GM19452 (cell line): Measurements from ENCODE around the gene KLRC3.
"Not testable (repeated sequence)": the region's sequence is repeated elsewhere in the genome, so short reads cannot be mapped to it uniquely, and the experiment has no call there.

Experiments used
- ATAC-seq: cut with Tn5 transposase; IDR thresholded peaks from one replicate; pipeline ENCODE4 v1.9.1; 2021; ENCODE audit not compliant: unreplicated experiment

The KLRC3 gene

DNA sequence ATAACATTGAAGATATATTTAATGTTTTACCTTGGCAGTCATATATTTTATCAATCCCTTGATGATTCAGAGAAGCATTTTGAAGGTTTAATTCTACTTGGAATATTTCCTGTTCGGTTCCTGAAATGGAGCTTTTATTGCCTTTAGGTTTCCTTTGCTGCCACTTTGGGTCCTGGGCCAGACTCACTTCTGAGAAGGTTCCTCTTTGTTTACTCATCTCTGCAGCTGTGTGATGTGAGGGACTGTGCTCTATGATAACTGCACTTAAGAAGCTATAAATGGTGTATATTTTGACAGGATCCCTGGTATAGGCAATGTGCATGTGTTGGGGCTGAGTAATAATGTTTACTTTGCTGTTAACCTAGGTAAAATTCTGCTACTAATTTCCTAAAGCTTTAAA lies at the start of gene KLRC3:
Gene KLRC3 (minus strand): TSS at position 262 of the 400 bp plus-strand sequence. CDS start 45 bp downstream, at position 217.
- ATAC-seq: not testable (repeated sequence)

DNA sequence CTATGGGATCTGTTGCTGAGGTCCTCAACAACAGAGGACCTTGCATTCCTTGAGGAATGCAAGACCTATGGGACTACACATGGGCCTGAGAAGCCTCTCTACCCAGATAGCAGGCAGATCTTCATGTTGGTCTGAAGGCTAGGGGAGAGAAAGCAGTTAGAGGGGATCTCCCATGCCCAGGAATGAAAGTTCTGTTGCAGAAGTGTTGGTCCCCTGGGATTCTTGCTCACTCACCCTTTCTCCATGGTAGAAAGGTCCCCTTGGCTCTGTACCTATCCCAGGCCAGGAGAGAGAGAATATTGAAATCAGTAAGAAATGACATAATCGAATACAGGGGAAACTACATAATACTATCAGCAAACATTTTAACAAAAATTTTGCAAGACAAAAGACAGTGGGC lies 49.3 kb upstream of the KLRC3 start:
- ATAC-seq: no peak

DNA sequence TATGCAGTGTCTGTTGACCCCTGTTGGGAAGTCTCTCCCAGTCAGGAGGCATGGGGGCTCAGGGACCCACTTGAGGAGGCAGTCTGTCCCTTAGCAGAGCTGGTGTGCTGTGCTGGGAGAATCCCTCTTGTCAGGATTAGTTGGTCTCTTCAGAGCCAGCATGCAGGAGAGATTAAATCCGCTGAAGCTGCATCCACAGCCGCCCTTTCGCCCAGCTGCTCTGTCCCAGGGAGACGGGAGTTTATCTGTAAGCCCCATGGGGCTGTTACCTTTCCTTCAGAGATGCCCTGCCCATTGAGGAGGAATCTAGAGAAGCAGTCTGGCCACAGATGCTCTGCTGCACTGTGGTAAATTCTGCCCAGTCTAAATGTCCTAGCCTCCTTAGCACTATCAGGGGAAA lies 45.9 kb upstream of the KLRC3 start:
- ATAC-seq: no peak

DNA sequence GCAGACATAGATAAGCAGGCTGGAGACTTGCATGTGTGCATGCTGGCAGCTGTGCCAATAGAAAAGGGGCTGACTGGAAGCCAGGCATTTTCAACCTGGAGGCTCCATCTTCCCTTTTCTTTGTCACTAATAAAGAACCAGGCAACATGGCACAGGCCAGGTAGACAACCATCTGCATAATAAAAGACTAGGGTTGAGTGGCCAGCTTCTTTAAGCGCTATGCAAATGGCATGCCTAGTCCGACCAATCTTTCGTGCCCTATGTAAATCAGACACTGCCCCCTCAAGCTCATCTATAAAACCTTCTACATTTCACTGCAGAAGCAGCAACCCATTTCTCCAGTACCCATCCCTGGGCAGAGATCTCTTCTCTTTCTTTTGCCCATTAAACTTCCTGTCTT lies 37.4 kb upstream of the KLRC3 start:
- ATAC-seq: no peak

DNA sequence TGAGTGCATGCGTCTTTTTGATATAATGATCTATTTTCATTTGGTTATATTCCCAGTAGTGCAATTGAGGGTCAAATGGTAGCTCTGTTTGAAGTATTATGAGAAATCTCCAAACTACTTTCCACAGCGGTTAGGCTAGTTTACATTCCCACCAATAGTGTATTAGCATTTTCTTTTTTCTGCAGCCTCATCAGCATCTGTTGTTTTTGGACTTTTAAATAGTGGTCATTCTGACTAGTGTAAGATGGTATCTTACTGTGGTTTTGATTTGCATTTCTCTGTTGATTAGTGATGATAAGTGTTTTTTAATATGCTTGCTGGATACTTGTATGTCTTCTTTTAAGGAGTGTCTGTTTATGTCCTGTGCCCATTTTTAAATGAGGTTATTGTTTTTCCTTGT lies 36.5 kb upstream of the KLRC3 start:
- ATAC-seq: no peak

DNA sequence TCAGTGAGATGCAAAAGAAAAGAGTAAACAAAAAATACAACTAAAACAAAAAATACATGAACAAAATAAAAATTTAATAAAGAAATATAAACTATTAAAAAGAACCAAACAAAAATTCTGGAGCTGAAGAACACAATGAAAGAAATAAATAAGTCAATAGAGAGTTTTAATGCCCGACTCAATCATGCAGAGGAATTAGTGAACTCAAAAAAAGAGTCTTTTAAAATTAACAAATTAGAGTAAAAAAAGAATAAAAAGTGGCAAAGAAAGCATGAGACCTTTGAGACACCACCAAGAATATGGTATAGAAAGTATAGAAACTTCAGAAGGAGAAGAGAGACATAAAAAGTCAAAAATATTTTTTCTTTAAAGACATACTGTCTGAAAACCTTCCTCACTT lies 35.4 kb upstream of the KLRC3 start:
- no peak for ATAC-seq

DNA sequence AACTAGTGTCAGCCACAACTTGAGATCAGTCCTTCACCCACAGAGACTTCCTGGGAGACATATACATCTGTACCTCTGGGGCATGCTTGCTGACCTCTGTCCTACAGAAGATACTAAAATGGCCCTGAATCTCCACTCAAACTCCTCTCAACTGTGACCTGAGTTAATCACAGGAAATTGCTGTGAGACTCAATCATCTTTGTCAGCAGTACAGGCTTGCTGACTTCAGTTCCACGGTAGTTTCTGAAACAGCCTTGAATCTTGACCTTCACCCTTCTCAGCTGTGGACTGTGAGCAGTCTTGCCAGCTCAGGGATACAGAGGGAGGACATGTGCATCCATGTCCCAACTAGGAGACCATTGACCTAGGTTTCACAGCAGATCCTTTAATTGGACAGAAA lies 34.1 kb upstream of the KLRC3 start:
- ATAC-seq: no peak

DNA sequence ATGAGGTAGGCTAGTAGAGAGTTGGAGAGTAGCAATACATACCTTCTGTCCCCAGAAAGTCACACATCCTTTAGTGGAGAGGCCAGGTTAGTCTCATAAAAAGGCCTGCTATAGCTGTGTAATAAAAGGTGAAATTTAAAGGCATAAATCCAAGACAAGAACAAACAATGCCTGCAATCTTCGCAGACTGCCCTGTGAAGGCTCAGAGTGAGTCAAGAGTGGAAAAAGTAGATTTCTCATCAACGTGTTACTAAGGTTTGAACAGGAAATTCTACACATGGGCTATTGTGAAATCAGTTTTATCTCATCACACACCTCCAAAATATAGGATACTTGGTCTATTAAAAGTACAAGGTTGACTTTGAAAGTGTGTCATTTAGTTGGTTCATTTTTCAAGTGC lies 32.8 kb upstream of the KLRC3 start, which contains the start of gene KLRC1:
Gene KLRC1 (minus strand): TSS at position 222 of the 400 bp plus-strand sequence. CDS start 2,221 bp downstream, outside the sequence.
- ATAC-seq: no peak

DNA sequence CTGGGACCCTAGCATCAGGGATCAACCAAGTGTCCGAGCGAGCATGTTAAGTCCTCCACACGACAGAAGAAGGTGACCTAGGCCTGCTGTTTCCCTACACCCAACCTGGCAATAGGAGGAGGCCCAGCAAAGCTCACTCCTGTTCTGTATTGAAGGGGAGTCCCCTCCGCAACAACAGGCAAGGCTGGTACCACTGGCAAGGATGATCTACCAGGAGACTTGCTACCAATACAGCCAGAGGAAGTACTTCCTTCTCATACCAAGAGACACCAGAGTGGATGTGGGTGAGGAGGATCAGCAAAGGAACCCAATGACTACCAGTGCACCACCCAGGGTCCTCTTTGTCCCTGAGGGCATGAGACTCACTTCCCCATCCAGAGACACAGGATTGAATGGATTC lies 27.8 kb upstream of the KLRC3 start:
- no peak for ATAC-seq

DNA sequence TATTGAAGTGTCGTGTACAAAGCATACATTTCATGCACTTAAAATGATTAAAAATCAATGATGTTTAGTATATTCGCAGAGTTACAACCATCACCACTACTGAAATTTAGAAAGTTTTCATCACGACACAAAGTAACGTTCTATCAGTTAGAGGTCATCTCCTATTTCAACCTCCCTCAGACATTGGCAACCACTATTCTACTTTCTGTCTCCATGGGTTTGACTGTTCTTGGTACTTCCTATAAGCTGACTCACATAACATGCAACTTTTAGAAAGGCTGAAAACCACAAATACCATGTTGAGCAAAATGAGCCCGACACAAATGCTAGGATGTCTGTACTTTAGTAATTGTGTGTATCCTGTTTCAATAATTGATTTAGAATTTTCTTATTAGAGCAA lies 25.7 kb upstream of the KLRC3 start:
- not testable (repeated sequence) for ATAC-seq

DNA sequence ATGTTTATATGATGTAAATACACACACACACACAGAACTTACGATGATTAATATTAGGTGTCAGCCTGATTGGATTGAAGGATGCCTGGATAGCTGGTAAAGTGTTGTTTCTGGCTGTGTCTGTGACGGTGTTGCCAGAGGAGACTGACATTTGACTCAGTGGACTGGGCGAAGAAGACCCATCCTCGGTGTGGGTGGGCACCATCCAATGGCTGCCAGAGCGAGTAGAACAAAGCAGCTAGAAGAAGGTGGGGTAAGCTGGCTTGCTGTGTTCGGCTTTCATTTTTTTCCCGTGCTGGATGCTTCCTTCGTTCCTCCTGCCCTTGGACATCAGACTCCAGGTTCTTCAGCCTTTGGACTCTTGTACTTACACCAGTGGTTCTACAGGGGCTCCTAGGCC lies 20.7 kb upstream of the KLRC3 start:
- not testable (repeated sequence) for ATAC-seq

DNA sequence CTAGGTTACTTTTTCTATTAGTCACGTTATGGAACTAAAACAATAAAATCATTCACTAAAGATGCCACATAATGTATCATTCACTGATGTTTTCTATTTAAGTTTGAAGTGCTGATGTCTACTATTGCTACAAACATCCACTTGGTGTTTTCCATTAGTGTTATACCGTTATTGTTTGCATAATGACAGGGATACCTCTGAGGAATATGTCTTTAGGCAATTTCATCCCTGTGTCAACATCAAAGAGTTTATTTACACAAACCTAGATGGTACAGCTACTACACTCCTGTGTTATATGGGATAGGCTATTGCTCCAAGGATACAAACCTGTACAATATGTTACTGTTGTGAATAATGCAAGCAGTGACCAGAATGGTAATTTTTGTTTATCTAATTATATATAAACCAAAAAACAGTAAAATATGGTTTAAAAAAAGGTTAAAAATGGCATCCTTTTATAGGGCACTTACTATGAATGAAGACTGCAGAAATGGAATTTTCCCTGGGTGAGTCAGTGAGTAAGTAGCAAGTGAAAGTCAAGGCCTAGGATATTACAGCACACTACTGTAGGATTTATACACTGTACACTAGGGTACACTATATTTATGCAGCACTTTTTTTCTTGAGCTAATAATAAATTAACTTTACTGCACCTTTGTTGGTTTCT lies 19.3 kb upstream of the KLRC3 start:
- ATAC-seq: not testable (repeated sequence)

DNA sequence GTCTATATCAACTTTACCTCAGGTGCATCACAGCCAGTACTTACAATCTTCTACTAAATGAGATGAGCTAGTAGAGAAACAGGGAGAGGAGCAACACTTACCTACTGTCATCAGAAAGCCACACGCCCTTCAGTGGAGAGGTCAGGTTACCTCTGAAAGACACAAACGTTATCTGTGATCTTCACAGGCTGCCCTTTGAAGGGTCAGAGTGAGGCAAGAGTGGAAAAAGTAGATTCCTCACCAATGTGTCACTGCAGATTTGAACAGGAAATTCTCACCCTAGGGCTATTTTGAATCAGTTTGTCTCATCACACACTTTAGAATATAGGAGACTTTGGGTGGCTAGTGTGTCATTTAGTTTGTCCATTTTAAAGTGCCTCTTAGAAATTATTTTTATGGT lies 17.2 kb upstream of the KLRC3 start:
- not testable (repeated sequence) for ATAC-seq

DNA sequence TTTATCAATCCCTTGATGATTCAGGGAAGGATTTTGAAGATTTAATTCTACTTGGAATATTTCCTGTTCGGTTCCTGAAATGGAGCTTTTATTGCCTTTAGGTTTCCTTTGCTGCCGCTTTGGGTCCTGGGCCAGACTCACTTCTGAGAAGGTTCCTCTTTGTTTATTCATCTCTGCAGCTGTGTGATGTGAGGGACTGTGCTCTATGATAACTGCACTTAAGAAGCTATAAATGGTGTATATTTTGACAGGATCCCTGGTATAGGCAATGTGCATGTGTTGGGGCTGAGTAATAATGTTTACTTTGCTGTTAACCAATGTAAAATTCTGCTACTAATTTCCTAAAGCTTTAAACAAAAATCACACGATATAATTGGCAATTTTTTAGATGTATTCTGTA lies 15.4 kb upstream of the KLRC3 start, which contains the start of gene KLRC2:
Gene KLRC2 (minus strand): TSS at position 195 of the 400 bp plus-strand sequence. CDS start 24 bp downstream, at position 171.
- not testable (repeated sequence) for ATAC-seq

DNA sequence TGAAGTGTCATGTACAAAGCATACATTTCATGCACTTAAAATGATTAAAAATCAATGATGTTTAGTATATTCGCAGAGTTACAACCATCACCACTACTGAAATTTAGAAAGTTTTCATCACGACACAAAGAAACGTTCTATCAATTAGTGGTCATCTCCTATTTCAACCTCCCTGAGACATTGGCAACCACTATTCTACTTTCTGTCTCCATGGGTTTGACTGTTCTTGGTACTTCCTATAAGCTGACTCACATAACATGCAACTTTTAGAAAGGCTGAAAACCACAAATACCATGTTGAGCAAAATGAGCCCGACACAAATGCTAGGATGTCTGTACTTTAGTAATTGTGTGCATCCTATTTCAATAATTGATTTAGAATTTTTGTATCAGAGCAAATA lies 10.2 kb upstream of the KLRC3 start:
- ATAC-seq: not testable (repeated sequence)

DNA sequence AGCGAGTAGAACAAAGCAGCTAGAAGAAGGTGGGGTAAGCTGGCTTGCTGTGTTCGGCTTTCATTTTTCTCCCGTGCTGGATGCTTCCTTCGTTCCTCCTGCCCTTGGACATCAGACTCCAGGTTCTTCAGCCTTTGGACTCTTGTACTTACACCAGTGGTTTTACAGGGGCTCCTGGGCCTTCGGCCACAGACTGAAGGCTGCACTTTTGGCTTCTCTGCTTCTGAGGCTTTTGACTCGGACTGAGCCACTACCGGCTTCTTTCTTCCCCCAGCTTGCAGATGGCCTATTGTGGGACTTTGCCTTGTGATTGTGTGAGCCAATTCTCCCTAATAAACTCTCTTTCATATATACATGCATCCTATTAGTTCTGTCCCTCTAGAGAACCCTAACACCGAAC lies 5.5 kb upstream of the KLRC3 start:
- not testable (repeated sequence) for ATAC-seq

DNA sequence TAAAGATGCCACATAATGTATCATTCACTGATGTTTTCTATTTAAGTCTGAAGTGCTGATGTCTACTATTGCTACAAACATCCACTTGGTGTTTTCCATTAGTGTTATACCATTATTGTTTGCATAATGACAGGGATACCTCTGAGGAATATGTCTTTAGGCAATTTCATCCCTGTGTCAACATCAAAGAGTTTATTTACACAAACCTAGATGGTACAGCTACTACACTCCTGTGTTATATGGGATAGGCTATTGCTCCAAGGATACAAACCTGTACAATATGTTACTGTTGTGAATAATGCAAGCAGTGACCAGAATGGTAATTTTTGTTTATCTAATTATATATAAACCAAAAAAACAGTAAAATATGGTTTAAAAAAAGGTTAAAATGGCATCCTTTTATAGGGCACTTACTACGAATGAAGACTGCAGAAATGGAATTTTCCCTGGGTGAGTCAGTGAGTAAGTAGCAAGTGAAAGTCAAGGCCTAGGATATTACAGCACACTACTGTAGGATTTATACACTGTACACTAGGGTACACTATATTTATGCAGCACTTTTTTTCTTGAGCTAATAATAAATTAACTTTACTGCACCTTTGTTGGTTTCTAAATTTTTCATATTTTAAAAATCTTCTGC lies 4.0 kb upstream of the KLRC3 start:
- not testable (repeated sequence) for ATAC-seq

DNA sequence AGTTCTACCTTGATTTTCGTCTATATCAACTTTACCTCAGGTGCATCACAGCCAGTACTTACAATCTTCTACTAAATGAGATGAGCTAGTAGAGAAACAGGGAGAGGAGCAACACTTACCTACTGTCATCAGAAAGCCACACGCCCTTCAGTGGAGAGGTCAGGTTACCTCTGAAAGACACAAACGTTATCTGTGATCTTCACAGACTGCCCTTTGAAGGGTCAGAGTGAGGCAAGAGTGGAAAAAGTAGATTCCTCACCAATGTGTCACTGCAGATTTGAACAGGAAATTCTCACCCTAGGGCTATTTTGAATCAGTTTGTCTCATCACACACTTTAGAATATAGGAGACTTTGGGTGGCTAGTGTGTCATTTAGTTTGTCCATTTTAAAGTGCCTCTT lies 1.8 kb upstream of the KLRC3 start:
- ATAC-seq: not testable (repeated sequence)

DNA sequence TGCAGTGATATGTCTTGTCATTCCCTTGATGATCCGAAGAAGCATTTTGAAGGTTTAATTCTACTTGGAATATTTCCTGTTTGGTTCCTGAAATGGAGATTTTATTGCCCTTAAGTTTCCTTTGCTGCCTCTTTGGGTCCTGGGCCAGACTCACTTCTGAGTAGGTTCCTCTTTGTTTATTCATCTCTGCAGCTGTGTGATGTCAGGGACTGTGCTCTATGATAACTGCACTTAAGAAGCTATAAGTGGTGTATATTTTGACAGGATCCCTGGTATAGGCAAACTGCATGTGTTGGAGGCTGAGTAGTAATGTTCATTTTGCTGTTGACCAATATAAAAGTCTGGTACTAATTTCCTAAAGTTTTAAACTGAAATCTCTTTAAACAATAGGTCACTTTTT lies 11.0 kb downstream of the KLRC3 start, which contains the start of gene KLRC4:
Gene KLRC4 (minus strand): TSS at position 366 of the 400 bp plus-strand sequence. CDS start 182 bp downstream, at position 184.
- ATAC-seq: no peak

DNA sequence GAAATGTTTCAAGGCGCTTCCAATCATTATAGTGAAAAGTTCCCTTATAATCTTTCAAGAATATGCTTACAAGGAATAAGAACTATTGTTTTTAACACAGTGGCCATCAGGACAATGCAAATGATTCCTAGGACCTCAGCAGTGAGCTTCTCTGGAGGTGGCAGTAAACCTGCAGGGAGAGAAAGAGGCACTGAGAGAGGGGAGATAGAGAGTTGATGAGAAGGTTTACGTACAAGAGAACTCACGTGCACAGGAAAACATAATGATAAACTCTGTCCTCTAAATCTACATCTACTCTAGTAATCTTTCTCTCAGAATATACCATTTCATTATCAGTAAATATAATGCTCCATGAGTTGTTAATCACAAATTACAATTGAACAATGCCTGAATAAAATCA lies 11.6 kb downstream of the KLRC3 start:
- ATAC-seq: no peak

DNA sequence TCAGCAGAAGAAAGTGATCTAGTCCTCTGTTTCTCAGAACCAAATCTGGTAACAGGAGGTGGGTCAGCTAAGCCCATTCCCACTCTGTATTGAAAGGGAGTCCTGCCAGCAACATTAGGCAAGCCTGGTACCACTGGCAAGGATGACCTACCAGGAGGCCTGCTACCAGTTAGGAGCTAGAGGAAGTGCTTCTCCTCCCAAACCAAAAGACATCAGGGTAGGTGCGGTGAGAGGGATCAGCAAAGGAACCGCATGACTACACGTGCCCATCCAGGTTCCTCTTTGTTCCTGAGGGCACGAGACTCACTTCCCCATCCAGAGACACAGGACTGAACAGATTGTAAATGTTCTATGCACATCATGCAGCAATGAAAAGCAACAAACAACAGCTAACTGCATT lies 13.7 kb downstream of the KLRC3 start:
- no peak for ATAC-seq

DNA sequence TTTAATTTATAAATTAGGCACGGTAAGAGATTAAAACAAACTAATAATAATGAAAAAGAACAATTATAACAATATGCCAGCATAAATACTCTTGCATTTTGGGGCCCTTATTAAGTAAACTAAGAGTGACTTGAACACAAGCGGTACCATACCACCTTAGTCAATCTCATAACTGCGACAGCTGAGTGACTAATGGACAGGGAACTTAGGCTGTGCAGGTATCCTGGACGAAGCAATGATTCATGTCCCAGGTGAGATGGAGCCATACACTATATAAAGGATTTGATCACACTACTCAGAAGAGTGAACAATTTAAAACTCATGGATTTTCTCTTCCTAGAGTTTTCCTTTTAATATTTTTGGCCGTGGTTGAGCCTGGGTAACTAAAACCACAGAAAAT lies 15.1 kb downstream of the KLRC3 start:
- ATAC-seq: no peak
